Lower lobe of right lung (tissue), 2 donors: ENCODE measurements around the gene AEBP2. TPM values are rescaled to one million over a fixed set of nuclear protein-coding genes. Genes with fewer than 3 reads are reported as not detected.

Experiments
- ATAC-seq, 2 donors: fragments of 200-7000 bp; cut with Tn5 transposase; one replicate each; pipeline ENCODE4 v1.9.1; 2020 to 2022; ENCODE audit warnings: mild to moderate bottlenecking in 2 of 2, moderate library complexity in 2 of 2
- DNase-seq: peaks from one replicate; pipeline ENCODE4 v3.0.0-alpha.2; 2020
- H3K27ac ChIP-seq: fragments of 200-600 bp; one replicate; pipeline ENCODE4 v1.8.0; 2022
- H3K27me3 ChIP-seq: fragments of 200-600 bp; one replicate; pipeline ENCODE4 v1.8.0; 2022; ENCODE audit warnings: low read depth
- H3K36me3 ChIP-seq: fragments of 200-600 bp; one replicate; pipeline ENCODE4 v1.8.0; 2022; ENCODE audit warnings: mild to moderate bottlenecking
- H3K4me1 ChIP-seq: fragments of 200-600 bp; one replicate; pipeline ENCODE4 v1.8.0; 2022
- H3K4me3 ChIP-seq: fragments of 200-600 bp; one replicate; pipeline ENCODE4 v1.8.0; 2022; ENCODE audit warnings: mild to moderate bottlenecking
- H3K9me3 ChIP-seq: fragments of 200-600 bp; one replicate; pipeline ENCODE4 v1.8.0; 2022
- CTCF ChIP-seq: fragments of 200-600 bp; IDR thresholded peaks from one replicate; pipeline ENCODE4 v1.8.0; 2022; ENCODE audit warnings: antibody characterized with exemption, mild to moderate bottlenecking
- intact Hi-C: fragments of 100-400 bp; cut with DNase I; formaldehyde crosslinking; loops from one replicate; pipeline ENCODE4 v1.11.0; 2022
- total RNA-seq: library from RNA; stranded (reverse); fragmentation: NEBNext Ultra II Directional; extraction: Animal tissue kit (Norgen Biotek cat#: 25700); gene quantifications from one replicate; pipeline ENCODE4 v1.2.1, GENCODE V29; 2021
- donor health status: DM: no; HTN: yes; CAD: no; lungs with severe emphysema.

AEBP2 gene
- total RNA-seq, 1 donor from 2014 or later: 36.7 TPM

GRCh38 chr12:19444097-19444496, 4.8 kb downstream of the AEBP2 start:
- H3K9me3 ChIP-seq: no peaks in the 10 kb centered on the region
- no peak for ATAC-seq
- H3K4me3 ChIP-seq: no peak overlapping the region
- peaks cover 4% of the 10 kb centered on the region for H3K36me3 ChIP-seq
- no peak overlapping the region for H3K27ac ChIP-seq
- DNase-seq: no peak
- H3K4me1 ChIP-seq: peaks cover 30% of the 10 kb centered on the region
- no peak for TF ChIP-seq CTCF
- H3K27me3 ChIP-seq: no peaks in the 10 kb centered on the region
- intact Hi-C loops: no loop called here

GRCh38 chr12:19447386-19447785, 8.1 kb downstream of the AEBP2 start:
- intact Hi-C loops: no loop called here
- H3K4me1 ChIP-seq: peaks cover 16% of the 10 kb centered on the region
- ATAC-seq: no peak

DNA sequence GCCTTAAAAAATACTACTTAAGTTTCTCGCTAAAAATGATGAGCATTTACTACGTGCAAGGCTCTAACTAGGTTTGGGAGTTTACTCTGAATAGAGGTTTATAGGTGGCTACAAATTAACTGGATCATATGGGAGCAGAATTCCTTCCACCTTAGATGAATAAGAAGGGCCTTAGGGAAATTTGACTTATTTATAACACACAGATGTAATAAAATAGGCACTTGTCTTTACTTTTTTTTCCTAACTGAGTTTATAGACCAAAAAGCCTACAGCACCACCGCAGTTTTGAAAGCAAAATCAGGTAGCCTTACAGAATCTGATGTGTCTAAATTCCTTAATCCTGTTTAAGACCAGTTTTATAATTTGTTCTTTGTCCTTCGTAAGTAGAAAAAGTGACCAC, 10.5 kb downstream of the AEBP2 start:
- DNase-seq: no peak
- Histone ChIP-seq H3K36me3 (no peaks in the 10 kb centered on the region), H3K4me1 (peaks cover 11% of the 10 kb centered on the region), H3K27me3 (no peaks in the 10 kb centered on the region), H3K4me3 (no peak overlapping the region), H3K9me3 (no peaks in the 10 kb centered on the region), H3K27ac (no peak overlapping the region)
- TF ChIP-seq CTCF: no peak
- no peak for ATAC-seq
- intact Hi-C loops: no loop called here

More at GRCh38 chr12:19447386-19447785, 8.1 kb downstream of the AEBP2 start:
- Histone ChIP-seq H3K27ac (no peak overlapping the region), H3K4me3 (no peak overlapping the region), H3K36me3 (peaks cover 4% of the 10 kb centered on the region), H3K9me3 (no peaks in the 10 kb centered on the region), H3K27me3 (no peaks in the 10 kb centered on the region)
- TF ChIP-seq CTCF: no peak
- DNase-seq: no peak

GRCh38 chr12:19450362-19450761, 11.1 kb downstream of the AEBP2 start:
- intact Hi-C loops: no loop called here
- Histone ChIP-seq H3K27me3 (no peaks in the 10 kb centered on the region), H3K4me3 (no peak overlapping the region), H3K27ac (no peak overlapping the region), H3K9me3 (no peaks in the 10 kb centered on the region), H3K36me3 (no peaks in the 10 kb centered on the region), H3K4me1 (peaks cover 12% of the 10 kb centered on the region)
- ATAC-seq (no peak), DNase-seq (no peak)
- TF ChIP-seq CTCF: no peak

GRCh38 chr12:19451196-19451595, 11.9 kb downstream of the AEBP2 start:
- H3K27ac ChIP-seq: no peak overlapping the region
- H3K27me3 ChIP-seq: no peaks in the 10 kb centered on the region
- H3K4me1 ChIP-seq: peaks cover 12% of the 10 kb centered on the region
- no peak overlapping the region for H3K4me3 ChIP-seq
- H3K36me3 ChIP-seq: no peaks in the 10 kb centered on the region
- intact Hi-C loops: no loop called here
- no peaks in the 10 kb centered on the region for H3K9me3 ChIP-seq
- TF ChIP-seq CTCF: no peak
- peak; percentile 54 to 61 for ATAC-seq
- DNase-seq: no peak

- ATAC-seq: no peak
- intact Hi-C loops: no loop called here
- no peak overlapping the region for H3K27ac ChIP-seq
- no peaks in the 10 kb centered on the region for H3K36me3 ChIP-seq
- H3K4me3 ChIP-seq: no peak overlapping the region
- H3K27me3 ChIP-seq: no peaks in the 10 kb centered on the region
- peaks cover 12% of the 10 kb centered on the region for H3K4me1 ChIP-seq
- no peak for TF ChIP-seq CTCF
- H3K9me3 ChIP-seq: no peaks in the 10 kb centered on the region
- no peak for DNase-seq
Observed at GRCh38 chr12:19453961-19454360, 14.7 kb downstream of the AEBP2 start.
